Keratinocyte (primary cell): ENCODE data around the gene PDE1C. TPM values are rescaled to one million over a fixed set of nuclear protein-coding genes. Genes with fewer than 3 reads are reported as not detected.

ENCODE experiments used
- DNase-seq: peaks from one replicate; pipeline ENCODE4 v3.0.0-alpha.2; 2011; ENCODE audit warnings: low read depth, missing footprints, low spot score
- FAIRE-seq: peaks from 2 replicates; lab custom pipeline; 2011; peaks lifted over from hg19 to GRCh38; lab: Jason Lieb, UNC
- H2AFZ ChIP-seq: 2 replicates; pipeline ENCODE4 v1.6.0; 2012; ENCODE audit warnings: low read length, control low read depth, inconsistent platforms; ENCODE audit not compliant: control insufficient read depth
- H3K27ac ChIP-seq: 2 replicates; pipeline ENCODE4 v1.5.1; 2011; ENCODE audit warnings: low read length; ENCODE audit not compliant: control insufficient read depth, insufficient read depth
- H3K27me3 ChIP-seq: 3 replicates; pipeline ENCODE4 v1.6.0; 2011; ENCODE audit warnings: low read length; ENCODE audit not compliant: control insufficient read depth, insufficient read depth; ENCODE audit errors: extremely low read depth
- H3K36me3 ChIP-seq, 2 experiments: 2 replicates in 1 of 2; 3 replicates in 1 of 2; pipeline ENCODE4 v1.5.1; 2011; ENCODE audit warnings: low read length in 2 of 2, mild to moderate bottlenecking in 1 of 2; ENCODE audit not compliant: control insufficient read depth in 2 of 2, insufficient read depth in 2 of 2; ENCODE audit errors: extremely low read depth in 1 of 2
- H3K4me1 ChIP-seq: 3 replicates; pipeline ENCODE4 v1.5.1; 2011; ENCODE audit warnings: low read length; ENCODE audit not compliant: control insufficient read depth, insufficient read depth; ENCODE audit errors: extremely low read depth
- H3K4me2 ChIP-seq: 3 replicates; pipeline ENCODE4 v1.6.0; 2011; ENCODE audit warnings: low read depth, low read length; ENCODE audit not compliant: control insufficient read depth, insufficient read depth; ENCODE audit errors: extremely low read depth
- H3K4me3 ChIP-seq, 3 experiments: fragments of 200-600 bp in 1 of 3; sonication (generic) in 1 of 3; 2 replicates in 2 of 3; 3 replicates in 1 of 3; pipeline ENCODE4 v1.5.1; 2011 to 2016; ENCODE audit warnings: low read length in 3 of 3, mild to moderate bottlenecking in 3 of 3, control low read depth in 2 of 3, inconsistent platforms in 1 of 3, low read depth in 1 of 3, mixed read lengths in 1 of 3, mixed run types in 1 of 3, moderate library complexity in 1 of 3; ENCODE audit not compliant: control insufficient read depth in 2 of 3, insufficient read depth in 2 of 3; ENCODE audit errors: extremely low read depth in 1 of 3
- H3K79me2 ChIP-seq: 2 replicates; pipeline ENCODE4 v1.6.0; 2012; ENCODE audit warnings: low read length; ENCODE audit not compliant: control insufficient read depth, insufficient read depth
- H3K9ac ChIP-seq: 3 replicates; pipeline ENCODE4 v1.6.0; 2011; ENCODE audit warnings: low read length; ENCODE audit not compliant: control insufficient read depth, insufficient read depth; ENCODE audit errors: extremely low read depth
- H3K9me1 ChIP-seq: 3 replicates; pipeline ENCODE4 v1.6.0; 2011; ENCODE audit warnings: low read length; ENCODE audit not compliant: control insufficient read depth, insufficient read depth; ENCODE audit errors: extremely low read depth
- H3K9me3 ChIP-seq: 2 replicates; pipeline ENCODE4 v1.5.1; 2012; ENCODE audit warnings: low read depth, low read length; ENCODE audit not compliant: control insufficient read depth
- H4K20me1 ChIP-seq: 3 replicates; pipeline ENCODE4 v1.6.0; 2011; ENCODE audit warnings: low read length; ENCODE audit not compliant: control insufficient read depth, insufficient read depth; ENCODE audit errors: extremely low read depth
- EZH2 ChIP-seq: IDR thresholded peaks from one replicate; pipeline ENCODE4 v1.6.1; 2012; ENCODE audit warnings: inconsistent platforms, mild to moderate bottlenecking, low read length, moderate library complexity
- dilution Hi-C: fragments of 300-500 bp; cut with MboI; formaldehyde crosslinking; loops from one replicate; pipeline ENCODE4 v1.7.0; 2020; ENCODE audit warnings: low sequenced_read_pairs; ENCODE audit not compliant: extremely low pct_ligation_motif_present
- polyA plus RNA-seq, 5 experiments: library from polyadenylated mRNA; depleted of rRNA in 3 of 5; stranded (reverse) in 3 of 5; stranded (forward) in 1 of 5; unstranded in 1 of 5; fragments of >200 nt; gene quantifications; 1 replicate in 1 of 5; 2 replicates in 3 of 5; 3 replicates in 1 of 5; pipeline versions ENCODE4 v1.2.1 to v1.2.3, GENCODE V29; 2011 to 2012; ENCODE audit warnings: missing spikeins in 2 of 5, low read depth in 1 of 5, low replicate concordance in 1 of 5
- TF ChIP-seq, protein P1 (sequence below), 3 experiments: IDR thresholded peaks in 1 of 3; conservative IDR thresholded peaks in 1 of 3; optimal IDR thresholded peaks in 1 of 3; 2 replicates in 2 of 3; 3 replicates in 1 of 3; pipeline versions ENCODE3 to v1.5.1; 2011; ENCODE audit warnings: low read length in 3 of 3, mild to moderate bottlenecking in 3 of 3, moderate library complexity in 2 of 3, control low read depth in 1 of 3, inconsistent platforms in 1 of 3; ENCODE audit not compliant: insufficient read depth in 2 of 3; ENCODE audit errors: extremely low read depth in 1 of 3

PDE1C gene
- polyA plus RNA-seq, 1 donor (not counting 4 experiments of a cell fraction or from before 2014, with no cell fraction given): 2.5 TPM

DNA sequence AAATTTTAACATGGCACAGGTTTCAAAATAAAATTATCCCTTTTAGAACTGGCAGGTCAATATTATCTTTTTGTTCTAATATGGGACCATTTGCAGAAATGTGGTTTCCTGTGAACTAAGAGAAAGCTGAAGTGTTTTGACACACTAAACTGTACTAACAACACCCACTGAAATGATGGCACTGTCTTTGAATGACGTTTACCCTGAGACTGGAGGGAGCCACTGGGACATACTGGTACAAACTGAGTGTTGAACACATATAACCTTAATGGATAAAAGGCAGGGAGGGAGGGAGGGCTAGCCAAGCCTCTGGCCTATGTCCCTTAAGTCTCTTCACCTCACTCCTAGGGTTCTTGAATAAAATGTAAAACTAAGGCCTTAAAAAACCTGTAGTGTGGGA, 95.9 kb downstream of the PDE1C start:
- no peak for DNase-seq
- Histone ChIP-seq H3K79me2 (no peaks in the 10 kb centered on the region), H3K36me3 (no peaks in the 10 kb centered on the region), H3K27ac (no peak overlapping the region), H3K9me3 (no peaks in the 10 kb centered on the region), H3K4me1 (no peaks in the 10 kb centered on the region), H4K20me1 (no peaks in the 10 kb centered on the region), H3K9ac (no peak overlapping the region), H2AFZ (no peak overlapping the region), H3K4me2 (no peak overlapping the region), H3K4me3 (no peak overlapping the region), H3K9me1 (no peaks in the 10 kb centered on the region), H3K27me3 (no peaks in the 10 kb centered on the region)
- no peak for FAIRE-seq
- TF ChIP-seq EZH2: no peak
- TF ChIP-seq, protein P1, sequence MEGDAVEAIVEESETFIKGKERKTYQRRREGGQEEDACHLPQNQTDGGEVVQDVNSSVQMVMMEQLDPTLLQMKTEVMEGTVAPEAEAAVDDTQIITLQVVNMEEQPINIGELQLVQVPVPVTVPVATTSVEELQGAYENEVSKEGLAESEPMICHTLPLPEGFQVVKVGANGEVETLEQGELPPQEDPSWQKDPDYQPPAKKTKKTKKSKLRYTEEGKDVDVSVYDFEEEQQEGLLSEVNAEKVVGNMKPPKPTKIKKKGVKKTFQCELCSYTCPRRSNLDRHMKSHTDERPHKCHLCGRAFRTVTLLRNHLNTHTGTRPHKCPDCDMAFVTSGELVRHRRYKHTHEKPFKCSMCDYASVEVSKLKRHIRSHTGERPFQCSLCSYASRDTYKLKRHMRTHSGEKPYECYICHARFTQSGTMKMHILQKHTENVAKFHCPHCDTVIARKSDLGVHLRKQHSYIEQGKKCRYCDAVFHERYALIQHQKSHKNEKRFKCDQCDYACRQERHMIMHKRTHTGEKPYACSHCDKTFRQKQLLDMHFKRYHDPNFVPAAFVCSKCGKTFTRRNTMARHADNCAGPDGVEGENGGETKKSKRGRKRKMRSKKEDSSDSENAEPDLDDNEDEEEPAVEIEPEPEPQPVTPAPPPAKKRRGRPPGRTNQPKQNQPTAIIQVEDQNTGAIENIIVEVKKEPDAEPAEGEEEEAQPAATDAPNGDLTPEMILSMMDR (optimal IDR thresholded peaks at IDR 0.05 in 1 of 3, IDR thresholded peaks at IDR 0.05 in 1 of 3, conservative IDR thresholded peaks at IDR 0.05 in 1 of 3; ENCODE audit: extremely low read depth in 1 of 3, insufficient read depth in 2 of 3, low read length in 3 of 3): no peak
- dilution Hi-C loops: no loop called here

DNA sequence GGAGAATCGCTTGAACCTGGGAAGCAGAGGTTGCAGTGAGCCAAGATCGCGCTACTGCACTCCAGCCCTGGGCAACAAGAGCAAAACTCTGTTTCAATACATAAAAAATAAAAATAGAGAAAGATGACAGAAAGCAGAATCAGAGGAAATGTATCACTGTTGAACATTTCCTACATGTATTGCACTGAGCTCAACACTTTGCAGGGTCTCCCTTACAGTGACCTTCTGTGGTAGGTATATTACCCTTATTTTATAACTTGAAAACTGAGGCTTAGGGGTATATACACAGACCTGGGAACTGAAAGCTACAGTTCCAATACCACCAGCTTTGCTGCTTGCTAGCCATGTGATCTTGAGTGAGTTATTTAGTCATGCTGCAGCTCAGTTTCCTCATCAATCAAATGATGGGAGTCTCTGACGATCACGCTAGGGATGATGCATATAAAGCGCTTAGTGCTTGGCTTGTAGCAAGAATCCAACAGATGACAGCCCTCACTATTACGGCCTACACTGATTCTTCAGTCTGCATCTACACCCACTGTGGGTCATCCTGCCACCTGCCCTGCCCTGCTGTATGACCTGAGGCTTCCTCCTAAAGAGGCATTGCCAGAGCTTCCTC, 99.0 kb downstream of the PDE1C start:
- Histone ChIP-seq H3K4me2 (no peak overlapping the region), H3K9ac (no peak overlapping the region), H3K9me3 (no peaks in the 10 kb centered on the region), H4K20me1 (no peaks in the 10 kb centered on the region), H3K79me2 (no peaks in the 10 kb centered on the region), H2AFZ (no peak overlapping the region), H3K9me1 (no peaks in the 10 kb centered on the region), H3K27ac (no peak overlapping the region), H3K36me3 (no peaks in the 10 kb centered on the region), H3K4me1 (no peaks in the 10 kb centered on the region), H3K27me3 (no peaks in the 10 kb centered on the region), H3K4me3 (no peak overlapping the region)
- dilution Hi-C loops: no loop called here
- TF ChIP-seq EZH2: no peak
- TF ChIP-seq, protein P1 (optimal IDR thresholded peaks at IDR 0.05 in 1 of 3, IDR thresholded peaks at IDR 0.05 in 1 of 3, conservative IDR thresholded peaks at IDR 0.05 in 1 of 3; ENCODE audit: extremely low read depth in 1 of 3, insufficient read depth in 2 of 3, low read length in 3 of 3): no peak
- DNase-seq (no peak), FAIRE-seq (no peak)
